ENCODE data around the gene NSG1. TPM values are rescaled to one million over a fixed set of nuclear protein-coding genes. Genes with fewer than 3 reads are reported as not detected.

NSG1 gene
- total and polyA plus RNA-seq, 2 of the 8 experiments (the other 6 are each of a cell fraction or from before 2014, with no cell fraction given): 35.7 to 61.4 TPM

DNA sequence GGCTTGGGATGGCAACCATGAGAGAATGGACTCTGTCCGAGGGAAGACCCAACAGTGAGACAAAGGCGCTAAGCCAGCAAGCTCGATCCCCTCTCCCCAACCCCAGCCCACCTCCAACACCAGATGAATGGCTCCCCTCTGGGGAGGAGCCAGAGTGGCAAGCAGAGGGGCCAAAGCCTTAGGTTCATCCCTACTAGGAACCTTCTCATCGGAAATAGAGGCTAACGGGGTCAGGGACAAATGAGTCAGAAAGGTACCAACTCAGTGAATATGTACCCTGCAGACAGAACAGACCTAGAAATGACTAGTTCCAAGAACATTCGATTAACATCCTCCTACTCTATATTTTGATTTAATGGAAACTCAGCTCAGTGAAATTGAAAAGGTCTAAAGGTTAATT is 73.9 kb downstream of the NSG1 start:
- no peak for FAIRE-seq
- no peak overlapping the region for H2AFZ ChIP-seq (ENCODE audit: low read length)
- no peak overlapping the region for H2BK5ac ChIP-seq (ENCODE audit: low read depth, low read length)
- H3K27ac ChIP-seq (ENCODE audit: low read depth, low read length): no peak overlapping the region
- no peak overlapping the region for H3K4ac ChIP-seq (replicated peaks; ENCODE audit: insufficient read length, low read depth, low read length)
- H3K4me1 ChIP-seq (replicated peaks in 1 of 4; ENCODE audit: control insufficient read depth in 3 of 4, insufficient read depth in 4 of 4, low read length in 3 of 4): peaks cover 9 to 23% (median 16%) of the 10 kb centered on the region in 4 experiments; a peak in 6 of 7 replicates
- H2BK120ac ChIP-seq (replicated peaks; ENCODE audit: low read depth, low read length): no peak overlapping the region
- H3K36me3 ChIP-seq (ENCODE audit: control insufficient read depth in 2 of 4, insufficient read depth in 4 of 4, low read length in 3 of 4): peaks cover 0 to 6% (median 2%) of the 10 kb centered on the region in 4 experiments; a peak in 3 of 8 replicates
- H3K27me3 ChIP-seq (replicated peaks in 1 of 4; ENCODE audit: control insufficient read depth in 3 of 4, extremely low read depth in 1 of 4, insufficient read depth in 3 of 4, low read length in 3 of 4): no peaks in the 10 kb centered on the region
- H3K4me2 ChIP-seq (ENCODE audit: insufficient read depth in 1 of 2, low read depth in 2 of 2, low read length in 2 of 2): no peak overlapping the region
- no peak overlapping the region for H2BK12ac ChIP-seq (ENCODE audit: low read depth, low read length)
- no peaks in the 10 kb centered on the region for H4K20me1 ChIP-seq (replicated peaks in 1 of 2; ENCODE audit: control insufficient read depth in 1 of 2, insufficient read depth in 2 of 2, low read length in 2 of 2)
- H3K23me2 ChIP-seq (ENCODE audit: low read depth, low read length): no peaks in the 10 kb centered on the region
- no peaks in the 10 kb centered on the region for H3K79me2 ChIP-seq (ENCODE audit: control insufficient read depth in 1 of 2, insufficient read depth in 2 of 2, low read length in 2 of 2)
- WGBS, 2 experiments (ENCODE audit: extremely low coverage in 1 of 2, insufficient coverage in 1 of 2, insufficient read length in 1 of 2, insufficient replicate concordance in 2 of 2, low coverage in 1 of 2, low lambda C conversion rate in 2 of 2, missing lambda C conversion rate in 1 of 2): 88% methylated on average over 6 of the region's 6 CpGs; no CpG with 5 or more reads in 1 of the 2 experiments
- no peak overlapping the region for H2BK15ac ChIP-seq (ENCODE audit: low read length)
- no peak overlapping the region for H2AK5ac ChIP-seq (ENCODE audit: low read depth, low read length)
- no peak overlapping the region for H3K56ac ChIP-seq (replicated peaks; ENCODE audit: insufficient read length, low read depth, low read length)
- no peak overlapping the region for H3K18ac ChIP-seq (ENCODE audit: extremely low read depth, low read length)
- ChIA-PET POLR2A (ENCODE audit: partially characterized antibody) (no interaction called here), CTCF (ENCODE audit: partially characterized antibody) (interaction anchor here (1.0 kb wide), 1 partner anchor 30 kb away, joined by 4 read pairs; no protein-coding TSS in a partner anchor)
- H2BK20ac ChIP-seq (ENCODE audit: low read length): no peak overlapping the region
- no peak overlapping the region for H4K8ac ChIP-seq (ENCODE audit: extremely low read depth, insufficient read depth, low read length)
- H3K79me1 ChIP-seq (ENCODE audit: low read depth, low read length): no peaks in the 10 kb centered on the region
- DNase-seq (ENCODE audit: low read depth in 1 of 2, low spot score in 2 of 2): no peak
- no peak overlapping the region for H4K5ac ChIP-seq (ENCODE audit: insufficient read length, low read depth, low read length)
- no peak overlapping the region for H3K14ac ChIP-seq (ENCODE audit: insufficient read length)
- no peaks in the 10 kb centered on the region for H3K9me3 ChIP-seq (ENCODE audit: insufficient read depth in 2 of 2, low read depth in 1 of 2, low read length in 1 of 2)
- H4K91ac ChIP-seq (replicated peaks; ENCODE audit: insufficient read length, low read length): no peak overlapping the region
- no peak for TF ChIP-seq CHD1 (IDR thresholded peaks at IDR 0.05; ENCODE audit: low read depth, low read length)
- no peak for TF ChIP-seq SIN3A (conservative IDR thresholded peaks at IDR 0.05 in 1 of 2, IDR thresholded peaks at IDR 0.05 in 1 of 2; ENCODE audit: low read depth in 1 of 2, low read length in 2 of 2)
- TF ChIP-seq CEBPB (IDR thresholded peaks at IDR 0.05; ENCODE audit: low read depth, low read length): no peak
- TF ChIP-seq TEAD4 (IDR thresholded peaks at IDR 0.05; ENCODE audit: low read depth, low read length): no peak
- TF ChIP-seq SIRT6 (IDR thresholded peaks at IDR 0.05; ENCODE audit: low read length): no peak
- TF ChIP-seq PHF8 (conservative IDR thresholded peaks at IDR 0.05; ENCODE audit: low read depth, low read length): no peak
- no peak for TF ChIP-seq ZNF274 (IDR thresholded peaks at IDR 0.05; ENCODE audit: borderline replicate concordance, extremely low read depth, low read length)
- TF ChIP-seq GTF2F1 (IDR thresholded peaks at IDR 0.05; ENCODE audit: borderline replicate concordance, low read depth, low read length): no peak
- no peak for TF ChIP-seq GABPA (IDR thresholded peaks at IDR 0.05; ENCODE audit: borderline replicate concordance, insufficient read depth, low read length)
- TF ChIP-seq TBP (IDR thresholded peaks at IDR 0.05; ENCODE audit: low read depth, low read length): no peak
- no peak for TF ChIP-seq BRCA1 (IDR thresholded peaks at IDR 0.05; ENCODE audit: low read depth, low read length)
- TF ChIP-seq YY1 (IDR thresholded peaks at IDR 0.05; ENCODE audit: low read depth, low read length): no peak
- TF ChIP-seq TAF7 (optimal IDR thresholded peaks at IDR 0.05; ENCODE audit: borderline replicate concordance, low read depth, low read length): no peak
- TF ChIP-seq ASH2L (IDR thresholded peaks at IDR 0.05; ENCODE audit: low read length): no peak
- TF ChIP-seq RAD21 (IDR thresholded peaks at IDR 0.05 in 1 of 2, conservative IDR thresholded peaks at IDR 0.05 in 1 of 2; ENCODE audit: low read depth in 2 of 2, low read length in 2 of 2): no peak
- no peak overlapping the region for H3K9ac ChIP-seq (replicated peaks in 1 of 4; ENCODE audit: extremely low read depth in 1 of 4, low read depth in 3 of 4, low read length in 3 of 4)
- no peak overlapping the region for H3K23ac ChIP-seq (ENCODE audit: insufficient read length)
- H3K4me3 ChIP-seq (ENCODE audit: extremely low read depth in 1 of 4, insufficient read depth in 2 of 4, low read depth in 3 of 4, low read length in 4 of 4): no peak overlapping the region

All from H1 (cell line).